B cell (primary cell): ENCODE measurements around the gene SMARCD1.

Experiments
- CTCF ChIP-seq: fragments of 200-600 bp; IDR thresholded peaks from one replicate; pipeline ENCODE4 v1.8.0; 2022; ENCODE audit warnings: antibody characterized with exemption, mild to moderate bottlenecking
- EZH2 ChIP-seq: IDR thresholded peaks from 2 replicates; pipeline ENCODE4 v1.6.1; 2012; ENCODE audit warnings: borderline replicate concordance, low read depth, mild to moderate bottlenecking, moderate library complexity, low read length; ENCODE audit not compliant: insufficient read depth, poor library complexity, severe bottlenecking

GRCh38 chr12:50047693-50048250 is 37.4 kb upstream of the SMARCD1 start:
- TF ChIP-seq CTCF: no peak
- TF ChIP-seq EZH2: no peak
